NK-92 treated with Interleukin-12 subunit alpha and Interleukin-12 subunit beta, amount 100 ng/mL, for 24 hours (cell line): Measurements from ENCODE around the gene NDUFV1.
"Not testable (repeated sequence)": the region's sequence is repeated elsewhere in the genome, so short reads cannot be mapped to it uniquely, and the experiment has no call there.

ENCODE experiments used
- DNase-seq: peaks from one replicate; lab custom pipeline; 2025; lab: John Stamatoyannopoulos, UW

Gene NDUFV1

DNA sequence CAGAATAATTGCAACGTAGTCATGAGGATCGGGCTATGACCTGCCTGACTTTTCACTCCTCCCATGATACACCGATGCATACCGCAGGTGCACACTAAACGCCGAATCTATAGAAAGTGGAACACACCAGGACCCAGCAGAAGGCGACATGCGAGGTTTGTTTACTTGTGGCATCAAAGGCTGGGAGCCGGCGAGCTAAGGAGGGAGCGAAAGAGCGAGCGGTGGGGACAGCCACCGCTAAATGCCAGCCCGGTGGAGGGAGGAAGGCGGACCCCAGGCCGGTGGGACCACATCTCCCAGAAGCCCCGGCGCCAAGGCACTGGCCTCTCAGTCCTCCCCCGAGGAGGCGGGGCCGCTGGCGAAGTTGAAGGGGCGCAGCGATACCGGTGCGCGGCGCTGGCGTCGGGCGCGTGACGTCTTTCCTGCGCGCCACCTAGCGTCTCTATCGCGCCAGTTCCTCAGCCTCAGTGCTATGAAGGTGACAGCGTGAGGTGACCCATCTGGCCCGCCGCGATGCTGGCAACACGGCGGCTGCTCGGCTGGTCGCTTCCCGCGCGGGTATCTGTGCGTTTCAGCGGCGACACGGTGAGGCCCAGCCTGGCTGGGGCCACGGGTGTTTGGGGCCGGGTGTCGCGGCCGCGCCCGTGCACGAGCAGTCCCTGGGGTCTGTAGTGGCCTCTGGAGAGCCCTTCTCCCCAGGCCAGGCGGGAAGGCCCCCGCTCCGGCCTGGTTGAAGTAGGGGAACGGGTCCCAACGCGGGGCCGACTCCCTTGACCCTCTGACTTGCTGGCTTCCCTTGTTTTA lies at the start of gene NDUFV1:
Gene NDUFV1, plus strand, starts transcription at position 445 of the 804 bp plus-strand sequence. Its CDS starts 69 bp downstream, at position 514.
- DNase-seq, result peak; percentile 95

DNA sequence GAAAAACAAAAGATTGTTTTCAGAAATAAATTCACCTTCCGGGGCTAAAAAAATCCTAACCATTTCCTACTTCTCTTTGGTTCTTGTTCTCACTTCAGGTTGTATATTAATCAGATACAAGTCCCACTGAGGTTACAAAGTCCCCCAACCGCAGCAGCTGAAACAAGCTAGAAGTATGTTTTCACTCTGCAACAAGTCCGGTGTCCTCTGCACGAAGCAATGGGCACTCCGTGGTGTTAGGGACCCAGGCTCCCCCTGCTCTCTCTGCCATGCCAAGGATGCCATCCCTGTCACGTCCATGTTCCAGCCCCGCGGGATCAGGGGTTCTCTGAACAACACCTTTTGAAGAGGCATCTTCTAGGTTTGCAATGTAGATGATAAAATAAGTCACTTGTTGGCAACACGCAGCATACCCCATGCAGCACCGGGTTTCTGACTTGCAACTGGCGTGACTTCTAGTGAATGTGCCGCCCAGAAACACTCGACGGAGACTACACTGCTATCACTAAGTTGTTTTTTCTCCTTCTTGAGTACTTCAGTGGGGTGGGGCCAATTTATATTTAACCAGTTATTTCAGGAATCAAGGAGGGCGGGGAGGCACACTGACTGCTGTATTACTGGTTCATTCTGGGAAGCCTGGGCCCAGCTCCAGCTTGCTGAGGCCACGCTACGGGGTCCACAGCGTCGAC lies 48.5 kb upstream of the NDUFV1 start:
- no peak for DNase-seq

DNA sequence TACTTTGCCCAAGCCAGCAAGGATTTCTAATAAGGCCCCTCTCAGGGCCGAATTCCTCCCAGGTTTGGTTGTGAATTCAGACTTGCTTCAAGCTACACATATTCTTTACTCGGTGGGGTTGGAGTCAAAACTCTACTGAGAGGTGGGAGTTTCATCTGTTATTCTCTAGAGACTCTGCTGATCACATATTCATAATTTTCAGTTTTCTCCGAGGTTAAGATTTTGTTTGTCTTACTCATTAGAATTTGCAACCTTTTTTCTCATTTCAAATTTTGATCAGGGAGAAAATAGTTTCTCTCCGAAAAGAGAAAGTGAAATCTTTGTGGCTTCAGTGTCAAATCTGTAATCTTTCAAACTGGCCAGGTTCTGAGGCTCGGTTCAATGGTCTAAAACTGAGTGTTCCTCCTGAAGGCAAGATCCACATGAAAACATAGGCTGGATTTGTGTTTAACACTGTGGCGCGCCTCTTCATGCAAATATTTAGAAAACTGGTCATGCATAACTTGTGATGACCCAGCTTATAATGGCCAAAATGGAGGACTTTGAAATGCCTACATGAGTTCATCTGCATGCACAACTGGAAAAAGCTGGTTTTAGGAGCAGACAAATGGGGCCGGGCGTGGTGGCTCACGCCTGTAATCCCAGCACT lies 44.6 kb upstream of the NDUFV1 start:
- DNase-seq, result no peak

DNA sequence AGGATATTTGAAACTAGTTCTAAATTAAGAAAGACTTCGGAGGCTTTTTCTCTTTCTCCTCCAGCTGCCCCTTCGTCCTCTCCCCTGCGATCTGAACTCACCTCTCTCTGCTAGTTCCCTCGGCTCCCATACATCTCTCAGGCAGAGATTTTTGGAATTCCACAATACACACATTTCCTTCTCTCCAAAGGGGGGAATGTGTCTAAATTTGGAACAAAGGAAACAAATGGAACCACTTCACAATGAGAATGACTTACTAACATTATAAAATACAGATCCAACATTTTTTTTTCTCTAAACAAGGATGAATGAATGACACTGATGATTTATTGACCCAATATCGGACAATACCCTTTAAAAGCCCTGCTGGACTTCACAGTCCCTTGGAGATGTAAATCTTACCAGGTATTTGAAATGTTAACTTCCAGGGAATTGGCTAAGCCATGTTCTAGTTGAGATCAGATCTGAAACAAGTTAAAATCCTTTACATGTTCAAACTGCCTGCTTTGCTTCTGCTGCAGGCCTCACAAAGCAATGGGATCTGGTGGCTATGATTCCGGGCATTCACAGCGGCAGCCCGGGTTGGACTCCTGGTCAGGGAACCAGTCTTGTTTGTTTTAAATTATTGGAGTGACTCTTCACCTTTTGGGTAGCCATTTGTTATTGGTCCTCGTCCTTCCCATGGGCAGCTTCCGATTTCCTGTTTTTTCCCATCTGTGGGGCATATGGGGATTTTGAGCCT lies 43.6 kb upstream of the NDUFV1 start:
- no peak for DNase-seq

DNA sequence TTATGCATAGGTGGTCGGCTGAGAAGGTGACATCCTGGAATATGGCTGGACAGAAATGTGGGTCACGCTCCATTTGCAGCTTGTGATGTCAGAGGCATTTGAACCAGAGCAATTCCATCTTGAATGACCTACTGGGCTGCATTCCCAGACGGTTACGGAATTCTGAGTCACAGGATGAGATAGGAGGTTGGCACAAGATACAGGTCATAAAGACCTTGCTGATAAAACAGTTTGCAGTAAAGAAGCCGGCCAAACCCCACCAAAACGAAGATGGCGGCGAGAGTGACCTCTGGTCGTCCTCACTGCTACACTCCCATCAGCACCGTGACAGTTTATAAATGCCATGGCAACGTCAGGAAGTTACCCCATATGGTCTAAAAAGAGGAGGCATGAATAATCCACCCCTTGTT lies 43.0 kb upstream of the NDUFV1 start:
- DNase-seq, result not testable (repeated sequence)

DNA sequence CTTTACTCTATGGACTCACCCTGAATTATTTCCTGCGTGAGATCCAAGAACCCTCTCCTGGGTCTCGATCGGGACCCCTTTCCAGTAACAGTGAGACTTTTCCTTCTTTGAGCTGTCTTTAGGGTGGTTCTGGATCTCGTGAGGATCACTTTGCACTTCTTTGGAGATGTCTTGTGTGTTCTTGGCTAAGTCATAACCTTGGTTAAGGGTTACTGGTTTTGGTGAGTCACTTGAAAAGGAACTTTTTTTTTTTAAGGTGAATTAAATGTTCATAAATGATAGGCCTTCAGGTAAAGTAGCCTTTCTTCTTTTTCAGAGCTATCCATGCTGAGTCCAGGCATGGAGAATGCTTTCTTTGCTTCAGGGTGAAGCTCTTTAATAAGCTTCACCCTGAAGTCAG lies 42.5 kb upstream of the NDUFV1 start:
- DNase-seq, result no peak

DNA sequence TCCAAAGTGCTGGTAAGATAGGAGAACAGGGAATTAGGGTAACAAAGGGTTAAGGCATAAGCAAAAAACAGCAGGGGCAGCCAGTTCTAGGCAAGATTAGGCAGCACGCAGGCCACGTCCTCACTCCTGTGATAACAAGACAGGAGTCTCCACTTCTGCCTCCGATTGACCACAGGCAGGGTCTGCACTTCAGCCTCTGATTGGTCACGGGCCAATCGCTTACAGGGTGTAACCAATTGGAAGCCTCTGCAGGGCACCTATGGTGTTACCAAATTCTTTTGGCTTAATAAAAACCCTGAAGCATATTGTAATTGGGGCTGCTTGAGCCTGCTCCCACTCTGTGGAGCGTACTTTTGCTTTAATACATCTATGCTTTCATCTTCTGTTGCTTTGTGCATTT lies 35.3 kb upstream of the NDUFV1 start:
- DNase-seq, result no peak

DNA sequence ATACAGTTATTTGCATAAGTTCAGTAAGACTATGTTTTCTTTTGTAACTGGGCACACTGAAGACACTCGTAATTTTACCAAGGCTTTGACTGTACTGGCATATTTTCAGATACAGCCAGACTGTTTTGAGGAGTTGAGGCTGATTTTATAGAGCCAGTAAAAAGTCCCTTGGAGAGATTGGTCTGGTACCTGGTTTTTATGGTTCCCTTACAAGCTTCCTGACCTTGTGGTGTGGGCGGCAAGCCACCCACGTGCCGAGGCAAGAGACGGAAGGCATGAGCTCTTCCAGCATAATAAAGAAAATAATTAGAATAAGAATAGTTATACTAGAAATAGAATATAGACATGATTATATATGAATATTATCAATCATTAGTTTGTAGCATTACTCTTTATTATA lies 34.4 kb upstream of the NDUFV1 start:
- no peak for DNase-seq

DNA sequence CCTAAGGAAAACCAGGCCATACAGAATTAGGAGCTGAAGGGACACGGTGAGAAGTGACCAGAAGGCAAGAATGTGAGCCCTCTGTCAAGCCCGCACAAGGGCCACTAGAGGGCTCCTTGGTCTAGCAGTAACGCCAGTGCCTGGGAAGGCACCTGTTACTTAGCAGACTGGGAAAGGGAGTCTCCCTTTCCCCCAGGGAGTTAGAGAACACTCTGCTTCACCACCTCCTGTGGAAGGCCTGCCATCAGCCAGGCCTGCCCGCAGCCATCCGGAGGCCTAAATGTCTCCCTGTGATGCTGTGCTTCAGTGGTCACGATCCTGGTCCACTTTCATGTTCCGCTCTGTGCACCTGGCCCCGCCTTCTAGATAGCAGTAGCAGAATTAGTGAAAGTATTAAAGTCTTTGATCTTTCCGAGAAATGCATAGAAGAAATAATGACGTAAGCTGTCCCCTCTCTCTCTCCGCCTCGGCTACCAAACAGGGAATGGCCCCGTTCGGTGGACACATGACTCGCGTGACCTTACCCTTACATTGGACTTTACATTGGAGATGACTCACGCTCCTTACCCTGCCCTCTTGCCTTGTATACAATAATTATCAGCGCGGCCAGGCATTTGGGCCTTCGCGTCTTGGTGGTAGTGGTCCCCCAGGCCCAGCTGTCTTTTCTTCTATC lies 33.9 kb upstream of the NDUFV1 start:
- peak; percentile 30 for DNase-seq

DNA sequence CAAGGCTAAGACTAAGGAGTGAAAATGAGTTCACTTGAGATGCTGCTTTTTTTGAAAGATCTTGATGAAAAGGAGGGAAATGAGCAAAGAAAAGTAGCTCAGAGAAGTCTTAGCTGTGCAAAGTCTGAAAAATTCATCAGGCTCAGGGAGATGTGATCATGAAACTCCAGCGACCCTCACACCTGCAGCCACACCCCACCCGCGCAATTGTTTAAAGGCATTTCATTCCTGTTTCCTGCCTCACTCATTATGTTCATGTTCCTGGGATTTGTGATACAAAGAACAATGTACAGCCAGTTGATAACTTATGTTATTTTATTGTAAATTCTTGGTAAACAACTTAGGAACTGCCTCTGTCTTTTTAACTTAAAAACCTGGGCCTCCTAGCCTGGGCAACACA lies 31.8 kb upstream of the NDUFV1 start:
- DNase-seq, result no peak

DNA sequence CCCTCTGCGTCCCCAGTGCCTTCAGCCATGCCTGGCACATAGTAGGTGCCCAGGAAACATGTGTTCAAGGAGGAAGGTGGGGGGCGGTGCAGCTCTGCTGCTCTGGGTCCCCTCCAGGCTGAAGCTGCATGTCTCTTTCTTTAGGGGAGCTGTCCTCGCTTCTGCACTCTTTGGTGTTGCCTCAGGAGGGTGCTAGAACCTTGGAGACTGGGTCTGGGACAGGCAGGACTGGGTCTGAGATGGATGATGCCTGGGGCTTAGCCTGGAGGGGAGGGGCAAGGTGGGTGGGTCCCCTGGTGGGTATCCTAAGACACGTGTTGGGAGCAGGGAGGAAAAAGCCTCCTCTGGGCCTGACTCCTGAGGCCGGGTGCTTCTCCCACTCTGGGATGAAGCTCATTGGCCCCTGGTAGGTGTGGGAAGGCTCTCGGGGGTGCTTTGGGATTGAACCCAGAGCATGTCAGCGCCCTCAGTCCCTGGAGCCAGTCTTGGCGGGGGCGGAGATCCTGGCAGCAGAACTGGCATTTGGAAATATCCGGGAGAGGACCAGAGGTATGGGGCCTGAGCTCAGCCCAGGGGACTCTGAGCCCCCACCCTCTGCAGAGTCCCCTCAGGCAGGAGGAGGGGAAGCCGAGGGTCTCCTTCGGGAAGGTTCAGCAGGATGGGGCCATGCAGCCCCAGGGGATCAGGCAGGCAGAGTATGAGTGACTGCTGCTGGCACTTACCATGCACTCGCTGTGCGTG lies 29.8 kb upstream of the NDUFV1 start:
- no peak for DNase-seq

DNA sequence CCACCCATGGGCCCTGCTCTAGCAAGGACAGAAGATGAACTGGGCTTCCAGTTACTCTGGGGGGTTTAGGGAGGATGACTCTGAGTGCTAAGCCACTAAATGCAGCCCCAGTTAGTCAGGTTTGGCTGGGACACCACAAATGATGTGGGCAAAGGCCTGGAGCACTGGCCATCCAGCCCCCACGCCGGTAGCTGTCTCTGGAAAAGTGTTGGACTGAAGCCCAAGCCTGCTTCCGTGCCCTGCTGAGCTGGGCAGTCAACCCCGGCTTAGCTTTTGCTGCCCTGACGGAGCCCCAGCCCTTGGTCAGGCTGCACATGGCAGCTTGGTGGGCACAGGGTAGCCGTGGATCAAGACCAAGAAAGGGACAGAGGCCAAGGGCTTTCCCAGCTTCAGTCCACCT lies 28.8 kb upstream of the NDUFV1 start:
- DNase-seq, result no peak

DNA sequence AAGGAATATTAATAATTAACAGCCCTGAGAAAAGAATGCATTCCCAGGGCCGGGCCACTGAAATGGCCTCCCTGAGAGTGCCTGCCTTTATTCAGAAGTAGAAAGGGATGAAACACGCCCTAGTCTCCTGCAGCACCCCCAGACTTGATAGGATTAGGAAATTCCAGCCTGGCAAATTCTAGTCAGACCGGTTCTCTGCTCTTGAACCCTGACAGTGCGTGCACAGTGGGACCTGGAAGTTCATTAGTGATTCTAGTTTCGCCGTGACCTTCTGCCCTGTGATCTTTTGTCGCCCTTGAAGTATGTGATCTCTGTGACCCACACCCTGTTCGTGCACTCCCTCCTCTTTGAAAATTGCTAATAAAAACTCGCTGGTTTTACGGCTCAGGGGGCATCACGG lies 25.3 kb upstream of the NDUFV1 start:
- DNase-seq, result no peak

DNA sequence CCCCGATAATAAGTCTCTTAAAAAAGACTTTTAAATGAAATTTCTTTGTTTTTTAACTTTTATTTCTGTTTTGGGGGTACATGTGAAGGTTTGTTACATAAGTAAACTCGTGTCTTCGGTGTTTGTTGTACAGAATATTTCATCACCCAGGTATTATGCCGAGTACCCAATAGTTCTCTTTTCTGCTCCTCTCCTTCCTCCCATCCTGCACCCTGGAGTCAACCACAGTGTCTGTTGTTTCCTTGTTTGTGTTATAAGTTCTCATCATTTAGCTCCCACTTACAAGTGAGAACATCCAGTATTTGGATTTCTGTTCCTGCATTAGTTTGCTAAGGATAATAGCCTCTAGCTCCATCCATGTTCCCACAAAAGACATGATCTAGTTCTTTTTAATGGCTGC lies 24.7 kb upstream of the NDUFV1 start:
- no peak for DNase-seq

DNA sequence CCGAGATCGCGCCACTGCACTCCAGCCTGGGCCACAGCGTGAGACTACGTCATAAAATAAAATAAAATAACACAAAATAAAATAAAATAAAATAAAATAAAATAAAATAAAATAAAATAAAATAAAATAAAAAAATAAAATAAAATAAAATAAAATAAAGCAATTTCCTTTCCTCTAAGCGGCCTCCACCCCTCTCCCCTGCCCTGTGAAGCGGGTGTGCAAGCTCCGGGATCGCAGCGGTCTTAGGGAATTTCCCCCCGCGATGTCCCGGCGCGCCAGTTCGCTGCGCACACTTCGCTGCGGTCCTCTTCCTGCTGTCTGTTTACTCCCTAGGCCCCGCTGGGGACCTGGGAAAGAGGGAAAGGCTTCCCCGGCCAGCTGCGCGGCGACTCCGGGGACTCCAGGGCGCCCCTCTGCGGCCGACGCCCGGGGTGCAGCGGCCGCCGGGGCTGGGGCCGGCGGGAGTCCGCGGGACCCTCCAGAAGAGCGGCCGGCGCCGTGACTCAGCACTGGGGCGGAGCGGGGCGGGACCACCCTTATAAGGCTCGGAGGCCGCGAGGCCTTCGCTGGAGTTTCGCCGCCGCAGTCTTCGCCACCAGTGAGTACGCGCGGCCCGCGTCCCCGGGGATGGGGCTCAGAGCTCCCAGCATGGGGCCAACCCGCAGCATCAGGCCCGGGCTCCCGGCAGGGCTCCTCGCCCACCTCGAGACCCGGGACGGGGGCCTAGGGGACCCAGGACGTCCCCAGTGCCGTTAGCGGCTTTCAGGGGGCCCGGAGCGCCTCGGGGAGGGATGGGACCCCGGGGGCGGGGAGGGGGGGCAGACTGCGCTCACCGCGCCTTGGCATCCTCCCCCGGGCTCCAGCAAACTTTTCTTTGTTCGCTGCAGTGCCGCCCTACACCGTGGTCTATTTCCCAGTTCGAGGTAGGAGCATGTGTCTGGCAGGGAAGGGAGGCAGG lies 23.2 kb upstream of the NDUFV1 start, which contains the start of gene GSTP1:
Gene GSTP1, plus strand, starts transcription at position 566 of the 958 bp plus-strand sequence. Its CDS starts 32 bp downstream, at position 598.
- peak; percentile 83 for DNase-seq

DNA sequence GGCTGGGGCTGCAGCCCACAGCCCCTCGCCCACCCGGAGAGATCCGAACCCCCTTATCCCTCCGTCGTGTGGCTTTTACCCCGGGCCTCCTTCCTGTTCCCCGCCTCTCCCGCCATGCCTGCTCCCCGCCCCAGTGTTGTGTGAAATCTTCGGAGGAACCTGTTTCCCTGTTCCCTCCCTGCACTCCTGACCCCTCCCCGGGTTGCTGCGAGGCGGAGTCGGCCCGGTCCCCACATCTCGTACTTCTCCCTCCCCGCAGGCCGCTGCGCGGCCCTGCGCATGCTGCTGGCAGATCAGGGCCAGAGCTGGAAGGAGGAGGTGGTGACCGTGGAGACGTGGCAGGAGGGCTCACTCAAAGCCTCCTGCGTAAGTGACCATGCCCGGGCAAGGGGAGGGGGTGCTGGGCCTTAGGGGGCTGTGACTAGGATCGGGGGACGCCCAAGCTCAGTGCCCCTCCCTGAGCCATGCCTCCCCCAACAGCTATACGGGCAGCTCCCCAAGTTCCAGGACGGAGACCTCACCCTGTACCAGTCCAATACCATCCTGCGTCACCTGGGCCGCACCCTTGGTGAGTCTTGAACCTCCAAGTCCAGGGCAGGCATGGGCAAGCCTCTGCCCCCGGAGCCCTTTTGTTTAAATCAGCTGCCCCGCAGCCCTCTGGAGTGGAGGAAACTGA lies 22.4 kb upstream of the NDUFV1 start:
- DNase-seq, result no peak

DNA sequence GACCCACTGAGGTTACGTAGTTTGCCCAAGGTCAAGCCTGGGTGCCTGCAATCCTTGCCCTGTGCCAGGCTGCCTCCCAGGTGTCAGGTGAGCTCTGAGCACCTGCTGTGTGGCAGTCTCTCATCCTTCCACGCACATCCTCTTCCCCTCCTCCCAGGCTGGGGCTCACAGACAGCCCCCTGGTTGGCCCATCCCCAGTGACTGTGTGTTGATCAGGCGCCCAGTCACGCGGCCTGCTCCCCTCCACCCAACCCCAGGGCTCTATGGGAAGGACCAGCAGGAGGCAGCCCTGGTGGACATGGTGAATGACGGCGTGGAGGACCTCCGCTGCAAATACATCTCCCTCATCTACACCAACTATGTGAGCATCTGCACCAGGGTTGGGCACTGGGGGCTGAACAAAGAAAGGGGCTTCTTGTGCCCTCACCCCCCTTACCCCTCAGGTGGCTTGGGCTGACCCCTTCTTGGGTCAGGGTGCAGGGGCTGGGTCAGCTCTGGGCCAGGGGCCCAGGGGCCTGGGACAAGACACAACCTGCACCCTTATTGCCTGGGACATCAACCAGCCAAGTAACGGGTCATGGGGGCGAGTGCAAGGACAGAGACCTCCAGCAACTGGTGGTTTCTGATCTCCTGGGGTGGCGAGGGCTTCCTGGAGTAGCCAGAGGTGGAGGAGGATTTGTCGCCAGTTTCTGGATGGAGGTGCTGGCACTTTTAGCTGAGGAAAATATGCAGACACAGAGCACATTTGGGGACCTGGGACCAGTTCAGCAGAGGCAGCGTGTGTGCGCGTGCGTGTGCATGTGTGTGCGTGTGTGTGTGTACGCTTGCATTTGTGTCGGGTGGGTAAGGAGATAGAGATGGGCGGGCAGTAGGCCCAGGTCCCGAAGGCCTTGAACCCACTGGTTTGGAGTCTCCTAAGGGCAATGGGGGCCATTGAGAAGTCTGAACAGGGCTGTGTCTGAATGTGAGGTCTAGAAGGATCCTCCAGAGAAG lies 21.6 kb upstream of the NDUFV1 start:
- no peak for DNase-seq

DNA sequence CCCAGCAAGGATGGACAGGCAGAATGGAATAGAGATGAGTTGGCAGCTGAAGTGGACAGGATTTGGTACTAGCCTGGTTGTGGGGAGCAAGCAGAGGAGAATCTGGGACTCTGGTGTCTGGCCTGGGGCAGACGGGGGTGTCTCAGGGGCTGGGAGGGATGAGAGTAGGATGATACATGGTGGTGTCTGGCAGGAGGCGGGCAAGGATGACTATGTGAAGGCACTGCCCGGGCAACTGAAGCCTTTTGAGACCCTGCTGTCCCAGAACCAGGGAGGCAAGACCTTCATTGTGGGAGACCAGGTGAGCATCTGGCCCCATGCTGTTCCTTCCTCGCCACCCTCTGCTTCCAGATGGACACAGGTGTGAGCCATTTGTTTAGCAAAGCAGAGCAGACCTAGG lies 20.8 kb upstream of the NDUFV1 start:
- DNase-seq, result no peak
